Stimulated activated CD8-positive, alpha-beta memory T cell treated with anti-CD3 and anti-CD28 coated beads, Interleukin-4, amount 100 ng/mL, for 1 hour (primary cell): Measurements from ENCODE around the gene ART3.

ENCODE experiments used
- DNase-seq, 2 donors: peaks; one replicate each; pipeline ENCODE4 v3.0.0-alpha.2; 2020; ENCODE audit warnings: low read depth in 2 of 2, low spot score in 1 of 2

The ART3 gene

DNA sequence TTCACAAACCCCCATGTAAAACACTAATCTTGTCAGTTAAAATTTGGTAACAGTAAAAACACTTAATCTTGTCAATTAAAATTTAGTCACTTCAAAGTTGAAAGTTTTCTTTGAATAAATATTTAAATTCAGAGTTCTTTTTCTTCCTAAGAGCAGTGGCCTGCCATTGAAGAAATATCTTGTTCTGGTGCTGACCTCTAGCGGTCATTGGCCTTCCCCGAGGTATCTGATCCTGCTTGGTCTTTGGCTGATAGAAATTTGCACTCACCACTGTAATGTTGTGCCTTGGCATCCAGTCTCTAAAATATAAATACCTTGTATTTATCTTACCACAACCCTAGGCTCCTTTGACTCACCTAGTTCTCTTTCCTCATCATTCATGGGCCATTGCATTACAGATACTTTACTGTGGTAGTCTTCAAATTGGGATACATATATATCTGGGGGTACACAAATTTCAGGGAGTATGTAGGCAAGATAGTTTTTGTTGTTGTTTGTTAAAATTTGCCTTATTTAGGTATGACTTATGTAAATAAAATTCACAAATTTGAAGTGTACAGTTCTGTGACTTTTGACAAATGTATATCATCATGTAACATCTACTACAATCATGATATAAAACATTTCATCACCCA is 6.7 kb upstream of the ART3 start:
- DNase-seq = peak; percentile 15 to 39

DNA sequence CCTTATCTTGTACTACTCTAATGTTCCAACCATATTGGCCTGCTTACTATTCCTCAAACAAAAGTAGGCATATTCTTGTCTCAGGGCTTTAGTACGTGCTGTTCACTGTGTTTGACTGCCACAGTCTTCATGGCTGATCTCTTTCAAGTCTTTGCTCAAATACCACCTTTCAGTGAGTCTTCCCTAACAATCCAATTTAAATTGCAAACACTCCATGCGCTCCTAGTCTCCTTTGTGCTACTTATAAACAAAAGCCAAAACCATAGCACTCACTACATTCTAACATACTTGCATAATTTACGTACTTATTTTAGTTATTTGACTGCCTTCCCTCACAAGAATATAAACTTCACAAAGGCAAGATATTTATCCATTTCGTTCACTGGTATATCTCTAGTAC is 1.7 kb upstream of the ART3 start:
- DNase-seq = no peak

DNA sequence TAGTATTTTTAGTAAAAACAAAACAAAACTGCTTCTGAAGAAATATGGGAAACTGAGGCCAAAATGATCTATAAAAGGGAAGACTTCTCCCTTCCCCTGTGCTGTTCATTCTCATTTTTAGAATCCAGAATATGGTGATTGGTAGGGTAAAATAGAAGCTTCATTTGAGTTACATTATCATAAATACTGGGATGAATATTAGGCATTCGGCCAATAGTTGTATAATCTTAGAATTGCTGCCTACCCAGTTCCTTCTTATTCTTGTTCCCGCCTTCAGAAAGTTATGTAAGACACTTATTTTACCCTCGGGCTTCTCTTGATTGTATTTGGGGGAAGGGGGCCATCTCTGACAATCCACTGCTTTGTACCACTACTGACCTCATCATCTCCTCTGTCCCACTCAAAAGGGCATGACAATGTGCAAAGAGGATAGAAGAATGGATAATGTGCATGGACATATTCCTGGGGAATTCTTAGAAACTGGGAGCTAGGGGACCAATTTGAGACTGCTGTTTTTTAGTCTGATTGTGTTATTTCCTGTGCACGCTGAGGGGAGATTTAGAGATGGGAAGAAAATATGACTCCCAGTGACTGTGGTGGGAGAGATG is 588 bp downstream of the ART3 start:
- no peak for DNase-seq

DNA sequence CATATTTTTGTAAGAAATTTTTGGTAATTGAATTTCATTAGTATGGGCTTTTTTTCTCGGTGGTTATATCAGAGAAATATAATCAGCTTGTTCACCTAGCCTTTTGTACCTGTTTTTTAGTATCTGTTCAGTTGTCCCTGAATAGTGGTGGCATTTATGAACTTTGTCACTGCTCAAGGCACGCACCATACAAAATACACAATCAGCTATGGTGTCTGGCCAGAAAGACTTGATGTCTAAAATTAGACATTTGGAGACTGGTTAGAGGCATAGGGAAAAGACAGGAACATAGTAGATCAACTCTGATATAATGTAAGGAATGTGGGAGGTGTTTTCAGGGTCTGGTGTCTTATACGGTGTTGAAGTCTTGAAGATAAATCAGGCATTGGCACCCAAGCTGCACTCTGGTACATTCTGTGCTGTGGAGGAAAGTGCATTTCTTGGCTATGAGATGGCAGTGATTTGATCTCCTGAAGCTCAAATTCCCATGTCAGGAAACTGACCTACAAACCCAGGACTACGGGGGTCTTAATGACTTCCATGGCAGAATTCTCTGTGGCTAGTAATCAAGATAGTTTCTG is 3.6 kb downstream of the ART3 start:
- no peak for DNase-seq

DNA sequence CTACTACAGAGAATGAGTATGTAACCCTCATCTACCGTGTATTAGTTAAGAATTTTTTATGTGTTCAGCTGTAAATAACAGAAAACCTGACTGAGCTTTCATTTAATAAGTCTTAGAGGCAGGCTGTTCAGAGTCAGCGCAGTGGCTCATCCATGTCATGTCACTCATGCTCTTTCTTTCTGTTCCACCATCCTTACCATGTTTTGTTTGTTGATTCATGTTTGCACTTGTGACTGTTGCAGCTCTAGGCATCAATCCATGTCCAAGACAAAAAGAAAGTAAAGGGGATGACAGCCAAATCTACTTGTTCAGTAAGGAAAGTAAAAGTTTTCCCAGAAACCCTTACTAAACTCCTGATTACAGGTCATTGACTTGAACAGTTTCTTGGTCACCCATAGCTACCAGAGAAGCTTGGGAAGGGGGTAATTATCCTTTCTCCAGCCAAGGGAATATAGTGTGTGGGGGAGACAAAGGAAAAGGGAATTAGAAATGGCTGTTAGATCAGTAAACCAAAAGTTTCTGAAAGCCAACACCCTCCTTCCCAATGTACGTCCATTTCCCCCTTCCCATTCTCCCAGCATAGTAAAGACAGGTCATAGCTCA is 9.0 kb downstream of the ART3 start:
- DNase-seq = no peak

DNA sequence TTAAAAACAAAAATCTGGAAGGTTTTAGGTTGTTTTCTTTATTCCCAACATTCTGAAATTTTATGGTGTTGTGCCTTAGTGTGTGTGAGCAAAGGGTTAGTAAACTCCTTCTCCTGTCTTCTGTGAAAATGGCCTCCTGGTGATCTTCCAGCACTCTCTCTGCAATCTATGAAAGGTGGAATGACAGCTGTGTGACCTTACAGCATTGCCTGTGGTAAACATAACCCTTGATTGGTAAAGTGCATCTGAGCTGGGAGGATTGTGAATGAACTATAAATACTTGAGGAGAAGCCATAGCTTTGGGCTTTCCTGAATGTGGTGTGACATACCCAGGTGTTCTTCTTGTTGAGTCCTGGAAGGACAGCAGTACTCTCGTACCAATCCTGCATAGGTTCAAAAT is 10.0 kb downstream of the ART3 start:
- no peak for DNase-seq

DNA sequence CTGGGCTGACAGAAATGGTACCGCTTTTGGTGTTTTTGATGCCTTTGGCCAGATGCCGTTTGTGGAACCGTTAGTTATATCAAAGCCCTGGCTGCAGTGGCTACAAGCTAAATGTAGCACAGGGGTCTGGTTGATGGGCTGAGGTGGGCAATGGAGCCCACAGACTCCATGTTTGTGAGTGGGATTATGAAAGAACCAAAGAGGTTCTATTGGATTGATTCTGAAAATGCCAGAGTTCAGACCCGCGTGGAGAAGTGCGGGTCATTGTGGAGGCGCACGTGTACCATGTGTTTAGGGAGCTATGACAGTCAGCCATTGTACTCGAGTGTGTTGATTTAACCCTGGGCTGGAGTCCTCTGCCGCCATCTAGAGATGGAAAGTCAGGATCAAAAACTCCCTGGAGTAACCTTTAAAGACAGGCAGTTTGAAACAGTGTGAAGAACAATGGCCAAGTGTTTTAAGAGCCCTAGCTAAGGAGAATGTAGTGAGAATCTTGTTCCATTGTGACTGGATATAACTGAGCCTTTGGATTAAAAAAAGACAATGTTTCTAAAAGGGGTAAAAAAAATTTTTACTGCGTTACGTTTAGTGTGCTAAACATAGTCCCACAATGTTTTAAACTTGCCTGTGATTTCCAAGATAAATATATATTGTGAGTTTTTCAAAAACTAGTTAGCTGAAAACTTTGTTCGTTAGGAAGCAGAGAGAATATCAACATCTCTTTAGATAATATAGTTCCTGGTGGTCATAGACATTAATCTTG is 12.7 kb downstream of the ART3 start:
- DNase-seq = no peak

DNA sequence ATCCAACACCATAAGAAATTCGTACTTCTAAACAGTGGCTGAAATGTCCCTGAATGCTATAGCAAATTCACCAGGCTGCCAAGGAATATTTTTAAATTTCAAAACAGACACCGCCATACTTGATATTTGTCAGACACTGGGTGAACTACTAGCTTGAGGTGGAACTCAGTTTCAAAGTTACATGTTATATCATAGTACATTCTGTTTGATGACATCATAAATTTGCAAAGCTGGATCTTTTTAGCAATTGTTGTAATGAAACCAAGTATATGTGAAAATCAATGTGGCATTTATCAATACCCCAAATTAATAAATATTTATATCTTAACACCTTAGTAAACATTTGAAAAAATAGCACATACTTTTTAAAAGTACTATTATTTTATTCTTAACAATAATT is 14.2 kb downstream of the ART3 start:
- no peak for DNase-seq

DNA sequence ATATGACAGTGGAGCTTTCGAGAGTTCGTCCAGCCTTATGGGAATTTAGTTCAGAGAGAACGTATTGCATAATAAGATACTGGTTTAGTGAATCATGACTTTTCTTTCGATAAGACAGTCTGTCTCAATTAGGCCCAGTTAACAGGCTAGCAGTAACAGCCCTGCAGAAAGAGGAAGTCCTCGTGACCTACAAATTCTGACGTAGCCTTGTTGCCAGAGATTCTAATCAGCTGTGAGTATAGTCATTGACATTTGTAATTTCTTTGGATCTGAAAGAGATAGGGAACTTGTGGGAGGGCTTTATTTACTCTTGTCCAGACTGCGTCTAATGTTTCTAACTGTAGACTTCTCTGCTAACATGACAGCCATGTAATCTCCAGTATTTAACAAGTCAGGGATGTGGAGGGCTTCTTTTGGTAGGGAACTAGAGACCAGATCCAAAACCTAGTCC is 15.8 kb downstream of the ART3 start:
- DNase-seq = no peak

DNA sequence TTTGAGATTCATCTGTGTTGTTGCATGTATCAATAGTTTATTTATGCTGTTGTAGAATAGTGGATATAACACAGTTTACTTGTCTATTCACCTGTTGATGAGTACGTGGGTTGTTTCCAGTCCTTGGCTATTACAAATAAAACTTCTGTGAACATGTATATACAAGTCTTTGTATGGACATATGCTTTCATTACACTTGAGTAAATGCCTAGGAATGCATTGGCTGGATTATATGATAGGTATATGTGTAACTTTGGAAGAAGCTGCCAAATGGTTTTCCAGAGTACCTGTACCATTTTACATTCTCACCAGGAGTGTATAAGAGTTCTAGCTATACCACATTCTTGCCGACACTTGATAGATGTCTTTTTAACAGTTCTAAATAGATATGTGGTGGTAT is 16.5 kb downstream of the ART3 start:
- DNase-seq = no peak

DNA sequence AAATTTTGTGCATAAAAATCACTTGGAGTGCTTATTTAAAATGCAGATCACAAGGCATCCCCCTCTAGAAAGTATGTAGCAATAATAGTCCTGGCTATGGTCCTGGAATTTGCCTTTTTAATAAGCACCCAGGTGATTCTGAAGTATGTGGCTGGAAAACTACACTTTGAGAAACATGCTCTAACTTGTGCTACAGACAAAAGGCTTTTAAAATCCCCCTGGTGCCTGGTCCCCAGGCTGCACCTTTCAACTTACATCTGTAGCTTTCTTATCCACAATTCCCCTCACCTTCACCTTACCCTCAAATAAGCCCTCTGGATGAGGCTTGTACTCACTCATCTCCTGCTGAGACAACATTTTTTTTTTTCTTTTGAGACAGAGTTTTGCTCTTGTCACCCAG is 21.1 kb downstream of the ART3 start:
- DNase-seq = no peak

DNA sequence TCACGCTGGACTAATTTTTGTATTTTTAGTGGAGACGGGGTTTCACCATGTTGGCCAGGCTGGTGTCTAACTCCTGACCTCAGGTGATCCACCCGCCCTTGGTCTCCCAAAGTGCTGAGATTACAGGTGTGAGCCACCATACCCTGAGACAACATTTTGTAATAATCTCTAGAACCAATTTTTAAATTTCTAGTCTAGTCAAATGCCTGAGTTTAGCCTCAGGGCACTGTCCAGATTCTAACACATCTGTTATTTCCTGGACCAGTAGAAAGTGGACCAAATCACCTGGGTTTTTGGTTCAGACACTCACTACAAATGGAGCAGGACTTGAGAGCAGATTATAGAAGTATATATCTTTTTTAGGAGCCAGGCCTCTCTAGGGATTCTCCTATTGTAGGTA is 21.6 kb downstream of the ART3 start:
- DNase-seq = no peak

DNA sequence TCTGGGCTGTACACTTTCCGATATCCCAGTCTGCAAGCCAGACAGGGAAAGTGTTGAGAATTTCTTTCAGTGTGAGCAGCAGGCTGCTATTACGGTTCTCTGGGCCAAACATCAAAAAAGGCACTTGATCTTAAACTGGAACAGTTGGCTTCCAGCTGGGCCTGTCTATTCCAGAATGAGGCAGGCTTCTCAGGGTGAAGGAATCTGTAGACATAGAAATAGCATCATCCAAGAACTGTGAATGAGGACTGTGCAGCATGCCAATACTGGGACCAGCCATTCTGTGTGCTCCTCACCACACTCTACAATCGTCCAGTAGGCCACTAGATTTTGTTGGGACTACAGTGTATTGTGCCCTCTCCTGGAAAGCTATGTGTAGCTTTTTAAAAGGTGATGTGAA is 31.1 kb downstream of the ART3 start:
- no peak for DNase-seq

DNA sequence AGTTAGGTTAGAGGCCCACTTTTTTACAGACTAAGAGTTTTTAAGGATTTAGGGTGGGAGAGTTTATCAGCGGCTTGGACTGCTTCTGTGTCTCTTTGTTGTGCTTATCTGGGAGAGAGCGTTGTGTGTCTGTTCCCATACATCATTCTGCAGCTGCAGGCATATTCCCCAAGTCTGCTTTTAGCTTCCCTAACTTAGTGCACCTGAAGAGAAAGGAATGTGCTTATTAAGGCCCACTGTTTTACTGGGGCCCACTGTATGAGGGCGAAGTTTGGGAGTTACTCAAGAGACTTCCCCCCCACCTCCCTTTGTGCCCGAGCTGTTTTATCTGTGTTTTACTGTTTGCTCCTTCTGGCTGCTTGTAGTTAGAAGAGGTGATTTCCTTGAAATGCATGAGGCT is 31.9 kb downstream of the ART3 start:
- DNase-seq = no peak

DNA sequence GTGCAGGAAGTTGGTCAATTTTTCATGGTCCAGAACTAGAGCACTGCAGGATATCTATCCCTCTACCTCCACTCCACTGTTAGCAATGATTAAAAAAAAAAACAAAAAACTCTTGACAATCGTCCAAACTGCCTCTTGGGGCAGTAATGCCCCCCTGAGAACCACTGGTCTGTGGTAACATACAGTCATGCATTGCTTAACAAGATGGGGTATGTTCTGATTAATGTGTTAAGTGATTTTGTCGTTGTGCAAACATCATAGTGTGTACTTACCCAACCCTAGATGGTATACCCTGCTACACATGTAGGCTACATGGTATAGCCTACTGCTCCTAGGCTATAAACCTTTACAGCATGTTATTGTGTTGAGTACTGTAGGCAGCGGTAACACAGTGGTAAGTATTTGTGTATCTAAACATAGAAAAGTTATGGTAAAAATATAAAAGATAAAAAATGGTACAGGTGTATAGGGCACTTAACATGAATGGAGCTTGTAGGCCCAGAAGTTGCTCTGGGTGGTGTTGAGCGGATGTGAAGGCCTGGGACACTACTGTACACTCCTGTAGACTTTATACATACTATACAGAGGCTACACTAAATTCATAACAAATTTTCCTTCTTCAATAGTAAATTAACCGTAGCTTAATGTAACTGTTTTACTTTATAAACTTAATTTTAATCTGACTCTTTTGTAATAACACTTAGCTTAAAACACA is 34.1 kb downstream of the ART3 start:
- no peak for DNase-seq

DNA sequence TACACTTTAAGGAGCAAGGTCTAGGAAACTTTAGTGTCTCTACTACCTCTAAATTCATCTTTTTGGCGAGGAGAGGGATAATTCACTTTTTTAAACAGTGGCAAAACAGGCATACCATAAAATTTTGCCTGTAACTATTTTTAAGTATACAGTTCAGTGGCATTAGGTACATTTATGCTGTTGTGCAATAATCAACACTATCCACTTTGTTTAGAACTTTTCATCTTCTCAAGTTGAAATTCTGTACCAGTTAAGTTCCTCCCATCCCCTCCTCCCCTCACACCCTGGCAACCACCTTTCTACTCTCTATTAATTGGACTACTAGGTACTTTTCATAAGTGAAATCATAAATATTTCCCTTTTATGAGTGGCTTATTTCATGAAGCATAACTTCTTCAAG is 42.3 kb downstream of the ART3 start:
- no peak for DNase-seq

DNA sequence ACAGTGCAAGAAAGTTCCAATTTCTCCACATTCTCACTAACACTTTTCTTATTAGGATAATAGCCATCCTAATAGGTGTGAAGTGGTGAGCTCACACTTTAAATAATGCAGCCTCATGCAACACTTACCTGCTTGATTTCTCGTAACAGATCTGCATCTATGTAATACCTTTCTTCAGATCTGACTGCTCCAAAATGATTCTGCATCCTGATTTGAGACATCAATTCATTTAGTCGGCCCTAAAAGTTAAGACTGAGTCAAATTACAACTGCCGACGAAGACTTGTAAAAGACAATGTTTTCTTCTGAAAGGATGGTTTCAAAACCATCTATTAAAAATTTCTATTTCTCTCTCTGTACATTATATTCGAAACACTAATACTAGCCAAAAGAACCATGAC is 43.0 kb downstream of the ART3 start:
- no peak for DNase-seq

DNA sequence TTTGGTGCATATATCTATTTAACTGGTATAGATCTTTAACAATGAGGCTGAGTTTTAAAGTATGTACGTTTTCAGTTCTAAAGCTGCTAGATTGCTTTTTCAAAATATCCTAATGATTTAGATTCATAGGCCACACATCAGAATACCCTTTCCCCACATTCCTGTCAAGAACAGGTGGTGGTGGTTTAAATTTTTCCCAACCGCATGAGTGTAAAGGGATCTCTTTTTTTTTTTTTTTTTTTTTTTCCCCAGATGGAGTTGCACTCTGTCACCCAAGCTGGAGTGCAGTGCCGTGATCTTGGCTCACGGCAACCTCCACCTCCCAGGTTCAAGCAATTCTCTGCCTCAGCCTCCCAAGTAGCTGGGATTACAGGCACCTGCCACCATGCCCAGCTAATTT is 45.7 kb downstream of the ART3 start:
- DNase-seq = no peak

DNA sequence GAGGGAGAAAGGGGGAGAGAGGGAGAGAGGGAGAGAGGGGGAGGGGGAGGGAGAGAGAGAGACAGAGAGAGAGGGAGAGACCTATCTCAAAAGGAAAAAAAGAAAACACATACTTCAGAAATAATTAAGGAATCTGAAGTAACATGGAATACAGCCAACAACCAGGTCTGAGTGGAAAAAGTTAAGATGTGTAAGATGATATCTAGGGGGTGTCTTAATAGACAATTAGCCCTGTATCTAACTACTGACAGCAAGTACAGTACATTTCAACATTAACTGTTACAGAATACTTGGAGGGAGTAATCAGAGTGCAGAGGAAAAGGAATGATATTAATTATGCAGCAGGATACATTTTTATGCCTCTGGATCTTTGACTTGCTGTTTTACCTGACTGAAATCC is 51.3 kb downstream of the ART3 start:
- DNase-seq = no peak

DNA sequence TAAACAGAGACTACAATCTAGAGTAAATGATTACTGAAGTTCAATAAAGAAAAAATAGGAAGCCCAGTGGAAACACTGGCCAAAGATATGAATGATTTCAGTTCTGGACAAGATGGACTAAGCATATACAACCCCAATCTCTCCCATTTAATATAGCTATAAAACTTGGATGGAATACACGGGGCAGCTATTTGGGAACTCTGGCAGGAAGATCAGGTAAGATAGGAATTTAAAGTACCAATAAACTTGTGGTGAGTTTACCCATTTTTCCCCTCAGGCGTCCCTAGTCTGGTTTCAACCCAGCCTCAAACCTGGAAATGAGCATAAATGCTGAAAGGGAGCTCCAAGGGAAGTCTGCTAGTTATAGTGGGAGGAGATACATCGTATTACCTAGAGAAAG is 53.2 kb downstream of the ART3 start:
- no peak for DNase-seq

DNA sequence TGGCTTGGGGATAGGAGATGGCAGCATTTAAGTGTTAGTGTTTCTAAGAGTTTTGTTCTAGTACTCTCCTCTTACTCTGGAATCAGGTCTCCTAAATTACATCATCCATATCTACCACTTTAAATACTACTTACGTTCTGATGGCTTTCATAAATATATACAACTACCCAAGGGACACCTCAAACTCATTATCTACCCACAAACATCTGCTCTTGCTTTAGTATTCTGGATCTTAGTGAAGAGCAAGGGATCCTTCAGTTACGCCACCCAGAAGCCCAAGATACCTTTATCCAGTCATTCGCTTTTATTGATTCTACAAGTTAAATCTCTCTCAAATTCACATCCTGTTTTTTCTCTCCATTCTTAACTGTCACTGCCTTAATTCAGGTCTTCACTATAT is 66.7 kb downstream of the ART3 start:
- no peak for DNase-seq
